Medulla oblongata (tissue), 1 donor: Measurements from ENCODE around the gene ZNF14.
"Not testable (repeated sequence)": the region's sequence is repeated elsewhere in the genome, so short reads cannot be mapped to it uniquely, and the experiment has no call there.

ENCODE experiments used
- DNase-seq: peaks from one replicate; pipeline ENCODE4 v3.0.0-alpha.2; 2015; ENCODE audit errors: extremely low spot score

Gene ZNF14

GRCh38 chr19:19732579-19733501 is at the start of gene ZNF14:
TSS of gene ZNF14 (minus strand) at chr19:19733112. CDS start at chr19:19732958, 154 bp downstream.
- peak; percentile 97 for DNase-seq

GRCh38 chr19:19781791-19782190 is 48.9 kb upstream of the ZNF14 start:
- DNase-seq, result peak; percentile 9

GRCh38 chr19:19778666-19779065 is 45.8 kb upstream of the ZNF14 start:
- no peak for DNase-seq

- no peak for DNase-seq
Observed at GRCh38 chr19:19777692-19778091, 44.8 kb upstream of the ZNF14 start.

DNA sequence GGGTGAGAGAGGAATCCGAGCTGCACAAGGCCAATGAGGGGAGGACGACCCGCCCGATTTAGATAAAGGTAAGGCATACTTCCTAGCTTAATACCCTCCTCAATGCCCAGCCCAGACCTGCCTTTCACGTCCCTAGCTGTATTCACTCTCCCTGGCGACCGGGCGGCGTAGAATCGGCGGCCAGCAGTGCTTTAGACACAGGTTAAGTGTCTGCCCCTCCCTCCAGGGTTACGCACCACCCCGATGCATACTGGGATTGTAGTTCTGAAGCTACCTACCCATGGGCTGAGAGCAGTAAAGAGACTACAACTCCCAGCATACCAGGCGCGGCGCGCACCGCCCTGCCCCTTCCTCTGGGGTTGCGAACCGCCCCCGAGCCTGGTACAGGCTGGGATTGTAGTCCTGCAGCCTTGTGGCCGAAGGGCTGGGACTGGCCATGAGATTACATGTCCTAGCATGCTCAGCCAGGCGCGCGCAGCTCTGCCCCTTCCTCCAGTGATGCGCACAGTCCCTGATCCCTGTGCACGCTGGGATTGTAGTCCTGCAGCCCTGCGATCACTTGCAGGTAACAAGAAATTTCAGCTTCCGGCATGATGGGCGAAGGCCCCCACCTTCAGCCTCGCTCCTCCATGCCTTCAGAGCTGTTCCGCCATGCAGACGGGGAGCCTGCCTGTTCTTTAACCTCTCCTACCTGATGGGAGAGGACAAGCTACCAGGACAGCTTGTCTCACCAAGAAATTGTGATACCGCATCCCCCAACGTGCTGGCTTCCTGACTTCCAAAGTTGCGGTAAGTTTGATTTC is 43.5 kb upstream of the ZNF14 start:
- peak; percentile 99 for DNase-seq

DNA sequence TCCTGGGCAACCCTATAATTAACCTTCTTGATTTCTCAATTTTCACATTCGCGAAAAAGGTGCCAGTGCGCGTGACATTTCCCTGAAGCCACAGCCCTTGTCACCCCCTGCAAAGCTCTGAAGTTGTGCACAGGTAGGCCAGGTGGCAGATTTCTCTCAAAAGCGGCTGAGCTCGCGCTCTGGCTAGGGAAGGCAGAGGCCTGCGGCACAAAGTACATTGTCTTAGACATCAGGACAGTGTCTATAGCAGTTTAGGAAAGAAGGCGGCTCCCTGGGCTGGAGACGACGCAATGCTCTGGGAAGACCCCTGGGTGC is 42.9 kb upstream of the ZNF14 start:
- DNase-seq, result no peak

DNA sequence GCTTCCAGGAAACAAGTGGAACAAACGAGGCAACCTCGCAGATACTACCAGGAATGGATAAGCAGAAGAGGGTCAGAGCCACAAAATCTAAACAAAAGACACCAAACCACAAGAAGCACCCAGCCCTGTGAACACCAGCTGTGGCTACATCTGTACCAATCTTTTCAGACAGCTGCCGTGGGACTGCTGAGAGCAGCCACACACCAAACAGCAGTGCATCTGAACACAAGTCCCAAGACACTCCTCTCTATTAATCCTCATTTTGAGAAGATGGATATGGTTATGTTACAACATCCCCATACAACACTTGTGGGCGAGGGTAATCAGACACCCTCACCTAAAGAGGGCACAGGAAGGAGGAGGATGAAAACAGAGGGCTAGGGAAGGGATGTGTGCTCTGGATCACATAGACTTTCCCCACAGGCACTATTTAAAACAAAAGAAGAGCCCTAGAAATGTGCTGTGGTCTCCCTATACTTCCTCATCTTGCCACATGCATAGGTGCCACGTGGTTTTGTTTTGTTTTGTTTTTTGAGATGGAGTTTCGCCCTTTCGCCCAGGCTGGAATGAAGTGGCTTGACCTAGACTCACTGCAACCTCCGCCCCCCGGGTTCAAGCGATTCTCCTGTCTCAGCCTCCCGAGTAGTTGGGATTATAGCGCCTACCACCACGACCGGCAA is 41.6 kb upstream of the ZNF14 start:
- DNase-seq, result no peak

GRCh38 chr19:19771963-19772362 is 39.1 kb upstream of the ZNF14 start:
- DNase-seq, result not testable (repeated sequence)

GRCh38 chr19:19769971-19770370 is 37.1 kb upstream of the ZNF14 start:
- DNase-seq, result not testable (repeated sequence)

DNA sequence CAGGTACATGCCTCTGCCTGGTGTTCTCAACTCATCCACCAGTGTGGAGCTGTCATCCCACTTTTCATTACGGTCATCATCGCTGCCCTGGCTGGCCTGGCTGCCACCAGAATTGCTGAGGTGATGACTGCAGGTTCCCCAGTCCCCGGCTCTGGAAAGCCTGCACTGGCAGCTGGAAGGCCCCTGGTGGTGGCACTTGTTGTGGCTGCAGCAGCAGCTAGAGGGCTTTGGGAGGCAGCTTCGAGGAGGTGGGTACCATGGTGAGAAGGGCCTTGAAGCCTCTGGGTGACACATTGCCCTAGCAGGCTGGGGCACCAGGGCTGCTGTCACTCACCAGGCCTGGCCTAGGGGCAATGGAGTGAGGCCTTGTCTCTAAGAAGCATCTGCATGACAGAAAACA is 25.3 kb upstream of the ZNF14 start:
- DNase-seq, result no peak

DNA sequence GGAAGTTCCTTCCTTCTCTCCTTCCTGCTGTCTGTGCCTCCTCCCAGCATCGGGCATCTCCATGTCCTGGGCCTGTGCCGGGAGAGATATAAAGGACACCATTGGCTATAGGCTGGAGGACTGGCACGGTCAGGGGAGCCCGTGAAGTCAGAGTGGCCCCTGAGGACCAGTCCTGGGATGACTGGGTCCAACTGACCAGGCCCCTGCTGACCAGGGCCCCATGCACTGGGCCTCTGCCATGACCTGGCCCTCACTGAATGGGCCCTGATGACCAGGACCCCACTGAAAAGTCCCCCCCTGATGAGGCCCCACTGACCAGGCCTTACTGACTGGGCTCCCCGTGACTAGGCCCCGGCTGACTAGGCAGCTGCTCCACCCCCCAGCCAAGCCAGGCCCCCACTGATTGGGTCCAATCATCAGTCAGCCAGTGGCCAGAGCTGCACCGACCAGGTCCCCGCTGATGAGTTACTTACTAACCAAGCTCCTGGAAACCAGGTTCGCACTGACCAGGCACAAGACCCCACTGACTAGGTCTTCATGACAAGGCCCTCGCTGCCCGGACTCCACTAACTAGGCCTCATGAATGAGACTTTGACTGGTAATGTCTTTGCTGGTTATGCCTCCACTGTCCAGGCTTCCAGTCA is 20.0 kb upstream of the ZNF14 start:
- DNase-seq, result no peak

DNA sequence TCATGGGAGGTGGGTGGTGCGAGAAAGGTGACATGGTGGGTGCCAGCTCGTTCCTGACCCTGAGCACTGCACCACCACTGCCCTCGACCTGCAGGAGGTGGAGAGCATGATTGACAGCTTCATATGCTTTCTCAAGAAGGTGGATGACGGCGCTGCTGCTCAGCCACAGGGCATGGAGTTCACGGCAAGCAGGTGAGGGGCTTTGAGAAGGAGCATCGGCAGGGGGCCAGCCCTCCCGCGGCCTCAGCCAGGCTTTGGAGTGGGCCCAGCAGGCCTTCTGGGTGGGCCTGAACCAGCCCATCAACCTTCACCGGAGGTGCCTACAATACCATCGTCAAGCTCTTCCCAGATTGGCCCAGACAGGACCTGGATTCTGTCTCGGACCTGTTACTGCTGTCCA is 18.9 kb upstream of the ZNF14 start:
- no peak for DNase-seq

- DNase-seq, result no peak
Observed at GRCh38 chr19:19750842-19751790, 18.2 kb upstream of the ZNF14 start.

GRCh38 chr19:19749908-19750841 is 17.3 kb upstream of the ZNF14 start:
- DNase-seq, result no peak

DNA sequence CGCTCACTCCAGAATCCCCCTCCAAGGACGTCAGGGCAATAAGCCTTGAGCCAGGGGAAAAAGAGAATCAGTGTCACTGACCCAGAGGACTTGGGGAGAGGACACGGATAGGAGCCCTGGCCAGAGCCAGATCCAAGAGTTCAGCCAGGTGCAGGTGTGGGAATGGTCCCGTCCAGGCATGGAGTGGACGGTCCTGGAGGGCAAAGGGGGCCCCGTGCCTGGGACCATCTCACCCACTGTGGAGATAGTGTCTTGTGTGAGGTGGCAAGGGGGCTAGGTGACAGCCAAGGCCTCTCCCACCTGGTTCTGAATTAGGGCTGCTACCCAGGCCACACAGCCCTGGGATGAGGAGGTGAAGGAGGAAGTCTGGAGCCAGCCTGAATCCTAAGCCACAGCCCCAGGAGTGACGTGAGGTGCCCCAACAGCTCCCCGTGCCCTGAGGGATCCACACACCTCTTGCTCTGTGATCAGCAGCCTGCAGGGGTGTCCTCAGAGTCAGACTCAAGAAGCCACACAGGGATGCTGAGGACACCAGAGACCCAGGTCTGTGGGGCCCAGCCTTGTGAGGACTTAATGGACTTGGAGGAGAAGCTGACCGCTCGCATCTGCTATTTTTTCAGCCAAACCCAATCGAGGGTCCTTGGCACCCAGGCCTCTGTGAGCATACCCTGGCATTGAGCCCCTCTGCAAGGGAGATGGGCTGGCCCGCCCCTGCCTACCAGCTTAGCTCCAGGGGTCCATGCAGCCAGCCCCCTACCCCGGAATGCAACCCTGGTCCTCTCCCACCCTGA is 16.4 kb upstream of the ZNF14 start:
- no peak for DNase-seq

DNA sequence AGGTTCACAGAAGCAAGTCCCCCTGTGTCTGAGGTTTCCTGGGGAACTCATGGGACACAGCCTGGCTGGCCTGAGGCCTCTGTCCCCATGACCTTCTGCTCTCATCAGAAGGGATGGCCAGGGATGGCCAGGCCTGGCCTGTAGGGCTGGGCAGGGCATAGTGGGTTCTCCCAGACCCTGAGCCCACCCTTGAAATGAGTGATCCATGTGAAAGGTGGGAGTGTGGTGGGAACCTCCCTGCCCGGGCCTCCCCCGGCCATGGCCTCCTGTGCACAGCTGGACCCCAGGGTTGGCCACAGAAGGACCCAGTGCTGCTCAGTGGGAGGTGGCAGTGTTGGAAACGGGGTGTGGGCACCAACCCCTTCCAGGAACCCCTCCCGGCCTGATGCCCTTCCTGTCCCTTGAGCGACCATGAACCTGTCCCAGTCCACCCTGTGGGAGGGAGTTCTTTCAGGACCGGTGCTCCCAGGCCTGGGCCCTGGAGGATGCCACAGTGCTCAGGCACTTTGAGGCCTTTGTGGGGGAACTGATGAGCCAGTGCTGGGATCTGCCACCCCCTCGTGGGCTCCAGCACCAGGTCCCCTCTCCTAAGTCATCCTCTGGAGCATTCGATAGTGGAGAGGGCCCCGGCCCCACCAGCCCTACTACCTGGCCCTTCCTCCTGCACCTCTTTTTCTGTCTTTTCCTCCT is 15.5 kb upstream of the ZNF14 start:
- DNase-seq, result no peak

GRCh38 chr19:19747357-19748220 is 14.7 kb upstream of the ZNF14 start:
- no peak for DNase-seq
